CD4-positive, alpha-beta memory T cell (primary cell): ENCODE results near the gene ARL4D. TPM values are rescaled to one million over a fixed set of nuclear protein-coding genes. Genes with fewer than 3 reads are reported as not detected.

Experiments
- CTCF ChIA-PET: fragments of 350-600 bp; sonication (Branson Sonifier 250); formaldehyde crosslinking; loops from one replicate; lab custom pipeline; 2021; ENCODE audit warnings: inconsistent platforms; ENCODE audit not compliant: partially characterized antibody; lab: Charles Lee
- POLR2A ChIA-PET: fragments of 350-600 bp; sonication (Branson Sonifier 250); formaldehyde crosslinking; loops from one replicate; lab custom pipeline; 2021; ENCODE audit not compliant: partially characterized antibody; lab: Charles Lee
- DNase-seq, 5 donors: peaks; one replicate each; pipeline versions ENCODE4 v3.0.0 to v3.0.0-alpha.2; 2020 to 2022; ENCODE audit warnings: mixed read lengths in 1 of 5
- H3K27ac ChIP-seq: one replicate; pipeline ENCODE4 v1.7.0; 2013; ENCODE audit warnings: low read depth, low read length
- H3K27me3 ChIP-seq: 2 replicates; pipeline ENCODE4 v1.7.0; 2013; ENCODE audit warnings: mild to moderate bottlenecking, low read length, moderate library complexity; ENCODE audit not compliant: insufficient read depth
- H3K36me3 ChIP-seq: 2 replicates; pipeline ENCODE4 v1.7.0; 2013; ENCODE audit warnings: mild to moderate bottlenecking, low read length, moderate library complexity; ENCODE audit not compliant: insufficient read depth
- H3K4me1 ChIP-seq: 2 replicates; pipeline ENCODE4 v1.7.0; 2013; ENCODE audit warnings: mild to moderate bottlenecking, low read length, moderate library complexity; ENCODE audit not compliant: insufficient read depth
- H3K4me3 ChIP-seq, 2 donors: one replicate each; pipeline ENCODE4 v1.7.0; 2013; ENCODE audit warnings: low read length in 2 of 2, mild to moderate bottlenecking in 1 of 2
- H3K9me3 ChIP-seq, 2 donors: one replicate each; pipeline ENCODE4 v1.7.0; 2013; ENCODE audit warnings: low read length in 2 of 2, control low read depth in 1 of 2; ENCODE audit not compliant: control insufficient read depth in 1 of 2
- H3K27ac Mint-ChIP-seq, 7 donors: one replicate each; pipeline ENCODE4 v1.8.0; 2020 to 2021; ENCODE audit warnings: mixed read lengths in 7 of 7, mild to moderate bottlenecking in 6 of 7, inconsistent platforms in 3 of 7, moderate library complexity in 3 of 7
- H3K27me3 Mint-ChIP-seq, 2 donors: one replicate each; pipeline ENCODE4 v1.8.0; 2020 to 2021; ENCODE audit warnings: mixed read lengths in 2 of 2
- H3K36me3 Mint-ChIP-seq, 2 donors: one replicate each; pipeline ENCODE4 v1.8.0; 2020 to 2021; ENCODE audit warnings: mixed read lengths in 2 of 2, inconsistent platforms in 1 of 2, mild to moderate bottlenecking in 1 of 2
- H3K4me1 Mint-ChIP-seq, 4 donors: one replicate each; pipeline ENCODE4 v1.8.0; 2020 to 2021; ENCODE audit warnings: mixed read lengths in 4 of 4, mild to moderate bottlenecking in 1 of 4
- H3K4me3 Mint-ChIP-seq, 8 donors: one replicate each; pipeline ENCODE4 v1.8.0; 2020 to 2021; ENCODE audit warnings: mixed read lengths in 8 of 8, mild to moderate bottlenecking in 7 of 8, moderate library complexity in 6 of 8, inconsistent platforms in 3 of 8
- H3K9me3 Mint-ChIP-seq, 8 donors: one replicate each; pipeline ENCODE4 v1.8.0; 2020 to 2021; ENCODE audit warnings: mixed read lengths in 8 of 8, mild to moderate bottlenecking in 5 of 8, inconsistent platforms in 3 of 8, moderate library complexity in 1 of 8
- intact Hi-C: fragments of 100-400 bp; cut with micrococcal nuclease; formaldehyde crosslinking; loops from one replicate; pipeline ENCODE4 v1.15.1; 2023
- polyA plus RNA-seq, 2 donors: library from polyadenylated mRNA; unstranded; fragments of 300-500 nt; fragmentation: Illumina TruSeq; gene quantifications; one replicate each; pipeline ENCODE4 v1.2.3, GENCODE V29; 2021
- total RNA-seq, 2 experiments: library from RNA; stranded (reverse); gene quantifications; one replicate each; pipeline ENCODE4 v1.2.3, GENCODE V29; 2021

Gene ARL4D
- total and polyA plus RNA-seq, 4 experiments from 2014 or later: 1.5 to 6.8 (median 2.0) TPM

- Histone ChIP-seq H3K27ac (no peak overlapping the region), H3K27me3 (no peaks in the 10 kb centered on the region), H3K4me3 (no peak overlapping the region), H3K4me1 (no peaks in the 10 kb centered on the region), H3K9me3 (peaks cover 0 to 6% of the 10 kb centered on the region in 2 donors), H3K36me3 (no peaks in the 10 kb centered on the region)
- CTCF ChIA-PET: interaction anchor here (0.7 kb wide), 1 partner anchor 142 kb away, joined by 3 read pairs; no protein-coding TSS in a partner anchor
- no peak for DNase-seq
- Mint-ChIP-seq H3K4me3 (no peak overlapping the region), H3K27me3 (no peaks in the 10 kb centered on the region), H3K27ac (no peak overlapping the region), H3K4me1 (peaks cover 4 to 10% (median 6%) of the 10 kb centered on the region in 4 donors), H3K9me3 (peaks cover 0 to 18% (median 9%) of the 10 kb centered on the region in 8 donors), H3K36me3 (peaks cover 0 to 9% of the 10 kb centered on the region in 2 donors)
- intact Hi-C loops: no loop called here
- POLR2A ChIA-PET: interaction anchor here (6.0 to 6.1 kb wide), 2 partner anchors 9 to 16 kb away, joined by 38 to 49 read pairs; no protein-coding TSS in a partner anchor
Measured at GRCh38 chr17:43377056-43377810, 21.6 kb upstream of the ARL4D start.

DNA sequence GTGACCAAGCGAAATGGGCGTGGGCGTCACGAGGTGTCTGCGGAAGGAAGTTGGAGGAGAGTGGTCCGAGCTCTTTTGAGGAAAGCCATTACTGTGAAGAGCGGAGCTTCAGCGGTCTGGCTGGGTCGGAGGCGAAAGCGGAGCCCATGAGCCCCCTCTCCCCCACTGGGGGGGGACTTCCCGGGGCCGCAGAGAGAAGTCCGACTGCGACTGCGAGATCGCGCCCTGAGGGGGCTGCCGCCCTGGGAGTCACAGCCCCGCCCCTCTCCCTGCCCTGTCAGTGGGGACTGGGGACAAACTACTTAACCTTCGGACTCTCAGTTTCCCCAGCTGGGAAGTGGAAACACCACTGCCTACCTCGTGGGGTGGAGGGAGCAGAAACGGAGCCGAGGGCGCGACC is 20.0 kb upstream of the ARL4D start:
- no peaks in the 10 kb centered on the region for H3K27me3 Mint-ChIP-seq
- no peak overlapping the region for H3K4me3 Mint-ChIP-seq
- peak overlapping the region in 1 of 7 donors; percentile 62 for H3K27ac Mint-ChIP-seq
- peaks cover 0 to 9% of the 10 kb centered on the region in 2 donors for H3K36me3 Mint-ChIP-seq
- Histone ChIP-seq H3K27ac (no peak overlapping the region), H3K9me3 (peaks cover 0 to 6% of the 10 kb centered on the region in 2 donors), H3K4me3 (no peak overlapping the region), H3K4me1 (no peaks in the 10 kb centered on the region), H3K36me3 (no peaks in the 10 kb centered on the region), H3K27me3 (no peaks in the 10 kb centered on the region)
- CTCF ChIA-PET: interaction anchor here (0.9 to 1.8 kb wide), 2 partner anchors 9 to 69 kb away, joined by 3 to 5 read pairs; no protein-coding TSS in a partner anchor
- H3K4me1 Mint-ChIP-seq: peaks cover 3 to 6% (median 5%) of the 10 kb centered on the region in 4 donors
- intact Hi-C loops: no loop called here
- H3K9me3 Mint-ChIP-seq: peaks cover 0 to 18% (median 9%) of the 10 kb centered on the region in 8 donors
- DNase-seq: no peak
- POLR2A ChIA-PET: interaction anchor here (3.2 to 6.1 kb wide), 3 partner anchors 9 to 18 kb away, joined by 13 to 49 read pairs (median 38); no protein-coding TSS in a partner anchor

- no peak overlapping the region for H3K27ac ChIP-seq
- POLR2A ChIA-PET: interaction anchor here (0.6 to 6.1 kb wide), 5 partner anchors 8 to 64 kb away, joined by 3 to 49 read pairs (median 13); no protein-coding TSS in a partner anchor
- DNase-seq: no peak
- Mint-ChIP-seq H3K4me1 (peaks cover 2 to 8% (median 5%) of the 10 kb centered on the region in 4 donors), H3K4me3 (no peak overlapping the region), H3K27ac (peak overlapping the region in 1 of 7 donors; percentile 30), H3K9me3 (peaks cover 0 to 17% (median 9%) of the 10 kb centered on the region in 8 donors), H3K36me3 (peaks cover 0 to 9% of the 10 kb centered on the region in 2 donors), H3K27me3 (no peaks in the 10 kb centered on the region)
- no peaks in the 10 kb centered on the region for H3K36me3 ChIP-seq
- no peak overlapping the region for H3K4me3 ChIP-seq
- intact Hi-C loops: no loop called here
- H3K9me3 ChIP-seq: peaks cover 0 to 6% of the 10 kb centered on the region in 2 donors
- no peaks in the 10 kb centered on the region for H3K4me1 ChIP-seq
- H3K27me3 ChIP-seq: no peaks in the 10 kb centered on the region
- CTCF ChIA-PET: interaction anchor here (1.8 kb wide), 1 partner anchor 8 kb away, joined by 5 read pairs; no protein-coding TSS in a partner anchor
Measured at GRCh38 chr17:43380307-43380706, 18.5 kb upstream of the ARL4D start.

DNA sequence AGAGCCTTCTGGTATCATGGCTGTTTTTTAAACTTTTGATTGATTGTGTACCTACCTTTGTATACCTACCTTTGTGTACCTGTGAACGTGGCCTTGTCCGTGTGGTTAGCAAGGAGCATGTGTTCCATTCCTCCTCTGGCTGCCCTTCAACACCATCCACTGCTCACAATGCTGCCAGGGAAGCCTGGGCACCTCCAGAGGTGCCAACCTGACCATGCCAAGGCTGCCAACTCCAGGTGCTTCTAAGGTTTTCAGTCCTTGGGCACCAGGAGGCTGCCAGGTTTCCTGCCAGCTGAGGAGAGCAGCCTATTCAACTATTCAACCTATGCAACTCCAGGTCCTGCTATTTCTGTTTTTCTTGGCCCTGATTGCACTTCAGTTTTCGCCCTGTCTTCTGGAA is 17.6 kb upstream of the ARL4D start:
- H3K4me1 Mint-ChIP-seq: peaks cover 0 to 7% (median 5%) of the 10 kb centered on the region in 4 donors
- H3K27ac Mint-ChIP-seq: no peak overlapping the region
- intact Hi-C loops: no loop called here
- H3K36me3 Mint-ChIP-seq: peaks cover 0 to 9% of the 10 kb centered on the region in 2 donors
- Histone ChIP-seq H3K27ac (no peak overlapping the region), H3K27me3 (no peaks in the 10 kb centered on the region), H3K4me3 (no peak overlapping the region), H3K4me1 (no peaks in the 10 kb centered on the region), H3K9me3 (peaks cover 0 to 6% of the 10 kb centered on the region in 2 donors), H3K36me3 (no peaks in the 10 kb centered on the region)
- POLR2A ChIA-PET: interaction anchor here (1.2 to 6.0 kb wide), 3 partner anchors 7 to 103 kb away, joined by 4 to 49 read pairs (median 13); partner anchors contain the start of gene DHX8
- CTCF ChIA-PET: no interaction called here
- no peak overlapping the region for H3K4me3 Mint-ChIP-seq
- no peak for DNase-seq
- H3K9me3 Mint-ChIP-seq: peaks cover 0 to 17% (median 9%) of the 10 kb centered on the region in 8 donors
- H3K27me3 Mint-ChIP-seq: no peaks in the 10 kb centered on the region

- ChIA-PET POLR2A (interaction anchor here (1.2 kb wide), 1 partner anchor 102 kb away, joined by 4 read pairs; the partner anchor contains the start of gene DHX8), CTCF (no interaction called here)
- Mint-ChIP-seq H3K4me1 (peaks cover 0 to 9% (median 5%) of the 10 kb centered on the region in 4 donors), H3K36me3 (peaks cover 0 to 9% of the 10 kb centered on the region in 2 donors), H3K4me3 (no peak overlapping the region), H3K27ac (no peak overlapping the region), H3K9me3 (peaks cover 0 to 17% (median 9%) of the 10 kb centered on the region in 8 donors), H3K27me3 (no peaks in the 10 kb centered on the region)
- Histone ChIP-seq H3K4me3 (no peak overlapping the region), H3K27ac (no peak overlapping the region), H3K9me3 (peaks cover 0 to 6% of the 10 kb centered on the region in 2 donors), H3K36me3 (no peaks in the 10 kb centered on the region), H3K4me1 (peaks cover under 1% of the 10 kb centered on the region), H3K27me3 (no peaks in the 10 kb centered on the region)
- intact Hi-C loops: no loop called here
- DNase-seq: no peak
Measured at GRCh38 chr17:43381621-43382020, 17.2 kb upstream of the ARL4D start.

- Histone ChIP-seq H3K27ac (no peak overlapping the region), H3K4me3 (no peak overlapping the region), H3K36me3 (no peaks in the 10 kb centered on the region), H3K4me1 (peaks cover 12% of the 10 kb centered on the region), H3K27me3 (no peaks in the 10 kb centered on the region), H3K9me3 (peaks cover 0 to 6% of the 10 kb centered on the region in 2 donors)
- DNase-seq: no peak
- H3K27ac Mint-ChIP-seq: no peak overlapping the region
- H3K27me3 Mint-ChIP-seq: no peaks in the 10 kb centered on the region
- no peak overlapping the region for H3K4me3 Mint-ChIP-seq
- POLR2A ChIA-PET: interaction anchor here (1.4 kb wide), 1 partner anchor 22 kb away, joined by 4 read pairs; no protein-coding TSS in a partner anchor
- intact Hi-C loops: no loop called here
- peaks cover 0 to 17% (median 9%) of the 10 kb centered on the region in 8 donors for H3K9me3 Mint-ChIP-seq
- CTCF ChIA-PET: no interaction called here
- H3K4me1 Mint-ChIP-seq: peaks cover 5 to 19% (median 11%) of the 10 kb centered on the region in 4 donors
- H3K36me3 Mint-ChIP-seq: peaks cover 0 to 9% of the 10 kb centered on the region in 2 donors
Measured at GRCh38 chr17:43382776-43383175, 16.0 kb upstream of the ARL4D start.

GRCh38 chr17:43383372-43383771 is 15.4 kb upstream of the ARL4D start:
- intact Hi-C loops: no loop called here
- Histone ChIP-seq H3K36me3 (no peaks in the 10 kb centered on the region), H3K9me3 (peaks cover 0 to 6% of the 10 kb centered on the region in 2 donors), H3K4me1 (peaks cover 12% of the 10 kb centered on the region), H3K27me3 (no peaks in the 10 kb centered on the region), H3K4me3 (no peak overlapping the region), H3K27ac (no peak overlapping the region)
- ChIA-PET POLR2A (interaction anchor here (1.2 to 6.4 kb wide), 3 partner anchors 9 to 23 kb away, joined by 3 to 386 read pairs (median 4); no protein-coding TSS in a partner anchor), CTCF (interaction anchor here (1.1 kb wide), 1 partner anchor 46 kb away, joined by 4 read pairs; no protein-coding TSS in a partner anchor)
- Mint-ChIP-seq H3K27me3 (no peaks in the 10 kb centered on the region), H3K4me3 (no peak overlapping the region), H3K4me1 (peaks cover 5 to 19% (median 15%) of the 10 kb centered on the region in 4 donors), H3K27ac (no peak overlapping the region), H3K9me3 (peaks cover 0 to 17% (median 9%) of the 10 kb centered on the region in 8 donors), H3K36me3 (peaks cover 3 to 9% of the 10 kb centered on the region in 2 donors)
- DNase-seq: no peak
